Activated CD8-positive, alpha-beta T cell treated with anti-CD3 and anti-CD28 coated beads for 36 hours (primary cell): ENCODE data around the gene ERF. TPM values are rescaled to one million over a fixed set of nuclear protein-coding genes. Genes with fewer than 3 reads are reported as not detected.

ENCODE experiments used
- ATAC-seq: fragments of 200-7000 bp; cut with Tn5 transposase; one replicate; pipeline ENCODE4 v1.10.0; 2021; ENCODE audit warnings: mild to moderate bottlenecking, moderate library complexity
- CTCF ChIA-PET: fragments of 350-600 bp; sonication (Branson Sonifier 250); formaldehyde crosslinking; loops from one replicate; lab custom pipeline; 2021; ENCODE audit warnings: antibody characterized with exemption; lab: Charles Lee
- POLR2A ChIA-PET: fragments of 350-600 bp; sonication (Branson Sonifier 250); formaldehyde crosslinking; loops from one replicate; lab custom pipeline; 2021; ENCODE audit warnings: antibody characterized with exemption; lab: Charles Lee
- DNase-seq: peaks from one replicate; pipeline ENCODE4 v3.0.0-alpha.2; 2020
- H3K27ac Mint-ChIP-seq: one replicate; pipeline ENCODE4 v1.8.0; 2021; ENCODE audit warnings: mild to moderate bottlenecking, mixed read lengths
- H3K27me3 Mint-ChIP-seq: one replicate; pipeline ENCODE4 v1.8.0; 2021; ENCODE audit warnings: mixed read lengths
- H3K36me3 Mint-ChIP-seq: one replicate; pipeline ENCODE4 v1.8.0; 2021; ENCODE audit warnings: low read depth, mixed read lengths
- H3K4me1 Mint-ChIP-seq: one replicate; pipeline ENCODE4 v1.8.0; 2021; ENCODE audit warnings: low read depth, mixed read lengths
- H3K4me3 Mint-ChIP-seq: one replicate; pipeline ENCODE4 v1.8.0; 2021; ENCODE audit warnings: mild to moderate bottlenecking, moderate library complexity, mixed read lengths
- H3K9me3 Mint-ChIP-seq: one replicate; pipeline ENCODE4 v1.8.0; 2021; ENCODE audit warnings: mixed read lengths
- CTCF ChIP-seq: fragments of 200-600 bp; IDR thresholded peaks from one replicate; pipeline ENCODE4 v1.8.0; 2022; ENCODE audit warnings: antibody characterized with exemption, mild to moderate bottlenecking
- intact Hi-C: fragments of 100-400 bp; cut with micrococcal nuclease; formaldehyde crosslinking; loops from one replicate; pipeline ENCODE4 v1.10.0; 2022
- total RNA-seq, 2 experiments: library from RNA; stranded (reverse); gene quantifications; one replicate each; pipeline ENCODE4 v1.2.3, GENCODE V29; 2021

ERF gene
- total RNA-seq, 2 experiments from 2014 or later, result 60.0 to 69.2 TPM

GRCh38 chr19:42286349-42287016 lies 31.6 kb upstream of the ERF start:
- CTCF ChIA-PET, result interaction anchor here (1.9 kb wide), 1 partner anchor 10 kb away, joined by 5 read pairs; no protein-coding TSS in a partner anchor
- ATAC-seq, result no peak
- Mint-ChIP-seq H3K9me3 (no peaks in the 10 kb centered on the region), H3K4me1 (peaks cover 15% of the 10 kb centered on the region), H3K27ac (peak overlapping the region; percentile 46), H3K36me3 (peaks cover 4% of the 10 kb centered on the region), H3K27me3 (no peaks in the 10 kb centered on the region), H3K4me3 (no peak overlapping the region)
- intact Hi-C loops, result loop anchor here (10.0 kb wide), 1 partner anchor 152 kb away; the partner anchor contains the start of gene POU2F2
- TF ChIP-seq CTCF, result no peak
- POLR2A ChIA-PET, result interaction anchor here (1.0 kb wide), 1 partner anchor 14 kb away, joined by 3 read pairs; no protein-coding TSS in a partner anchor
- DNase-seq, result no peak

GRCh38 chr19:42285988-42286348 lies 31.0 kb upstream of the ERF start:
- Mint-ChIP-seq H3K36me3 (peaks cover 4% of the 10 kb centered on the region), H3K9me3 (no peaks in the 10 kb centered on the region), H3K4me1 (peaks cover 18% of the 10 kb centered on the region), H3K4me3 (peak overlapping the region; percentile 77), H3K27ac (peak overlapping the region; percentile 64), H3K27me3 (no peaks in the 10 kb centered on the region)
- CTCF ChIA-PET, result interaction anchor here (1.8 to 1.9 kb wide), 2 partner anchors 11 to 13 kb away, joined by 5 to 7 read pairs; no protein-coding TSS in a partner anchor
- POLR2A ChIA-PET, result no interaction called here
- intact Hi-C loops, result loop anchor here (10.0 kb wide), 1 partner anchor 151 kb away; the partner anchor contains the start of gene POU2F2
- DNase-seq, result no peak
- ATAC-seq, result no peak
- TF ChIP-seq CTCF, result no peak

GRCh38 chr19:42285541-42285941 lies 30.6 kb upstream of the ERF start:
- H3K27me3 Mint-ChIP-seq, result no peaks in the 10 kb centered on the region
- DNase-seq (no peak), ATAC-seq (no peak)
- H3K9me3 Mint-ChIP-seq, result no peaks in the 10 kb centered on the region
- peak overlapping the region; percentile 77 for H3K4me3 Mint-ChIP-seq
- H3K36me3 Mint-ChIP-seq, result peaks cover 4% of the 10 kb centered on the region
- ChIA-PET CTCF (interaction anchor here (1.2 to 1.9 kb wide), 3 partner anchors 11 to 162 kb away, joined by 3 to 7 read pairs (median 5); no protein-coding TSS in a partner anchor), POLR2A (interaction anchor here (0.9 kb wide), 1 partner anchor 17 kb away, joined by 3 read pairs; the partner anchor contains the start of gene PAFAH1B3)
- H3K4me1 Mint-ChIP-seq, result peaks cover 18% of the 10 kb centered on the region
- intact Hi-C loops, result loop anchor here (10.0 kb wide), 1 partner anchor 151 kb away; the partner anchor contains the start of gene POU2F2
- H3K27ac Mint-ChIP-seq, result peak overlapping the region; percentile 64
- no peak for TF ChIP-seq CTCF

GRCh38 chr19:42284591-42285341 lies 29.8 kb upstream of the ERF start:
- Mint-ChIP-seq H3K27ac (peak overlapping the region; percentile 82), H3K9me3 (no peaks in the 10 kb centered on the region), H3K36me3 (peaks cover 4% of the 10 kb centered on the region), H3K4me3 (peak overlapping the region; percentile 77), H3K4me1 (peaks cover 18% of the 10 kb centered on the region), H3K27me3 (no peaks in the 10 kb centered on the region)
- ATAC-seq (no peak), DNase-seq (peak; percentile 45)
- ChIA-PET POLR2A (interaction anchor here (0.9 to 1.1 kb wide), 2 partner anchors 12 to 18 kb away, joined by 3 read pairs; partner anchors contain the start of gene PAFAH1B3), CTCF (interaction anchor here (0.7 to 1.9 kb wide), 4 partner anchors 10 to 161 kb away, joined by 3 to 7 read pairs (median 4); no protein-coding TSS in a partner anchor)
- intact Hi-C loops, result loop anchor here (5.0 to 10.0 kb wide), 2 partner anchors 42 to 150 kb away; partner anchors contain the start of genes GSK3A and POU2F2
- no peak for TF ChIP-seq CTCF
